M059J (cell line): ENCODE measurements around the gene INPP5E. TPM values are rescaled to one million over a fixed set of nuclear protein-coding genes. Genes with fewer than 3 reads are reported as not detected.

ENCODE experiments used
- DNase-seq: peaks from one replicate; pipeline ENCODE4 v3.0.0-alpha.2; 2012; ENCODE audit warnings: low read depth
- total RNA-seq: library from RNA; depleted of rRNA; stranded (reverse); fragments of >200 nt; shearing (Covaris generic); gene quantifications from 2 replicates; pipeline ENCODE4 v1.2.3, GENCODE V29; 2014

The INPP5E gene
- total RNA-seq, 1 experiment from 2014 or later: 7.6 TPM

DNA sequence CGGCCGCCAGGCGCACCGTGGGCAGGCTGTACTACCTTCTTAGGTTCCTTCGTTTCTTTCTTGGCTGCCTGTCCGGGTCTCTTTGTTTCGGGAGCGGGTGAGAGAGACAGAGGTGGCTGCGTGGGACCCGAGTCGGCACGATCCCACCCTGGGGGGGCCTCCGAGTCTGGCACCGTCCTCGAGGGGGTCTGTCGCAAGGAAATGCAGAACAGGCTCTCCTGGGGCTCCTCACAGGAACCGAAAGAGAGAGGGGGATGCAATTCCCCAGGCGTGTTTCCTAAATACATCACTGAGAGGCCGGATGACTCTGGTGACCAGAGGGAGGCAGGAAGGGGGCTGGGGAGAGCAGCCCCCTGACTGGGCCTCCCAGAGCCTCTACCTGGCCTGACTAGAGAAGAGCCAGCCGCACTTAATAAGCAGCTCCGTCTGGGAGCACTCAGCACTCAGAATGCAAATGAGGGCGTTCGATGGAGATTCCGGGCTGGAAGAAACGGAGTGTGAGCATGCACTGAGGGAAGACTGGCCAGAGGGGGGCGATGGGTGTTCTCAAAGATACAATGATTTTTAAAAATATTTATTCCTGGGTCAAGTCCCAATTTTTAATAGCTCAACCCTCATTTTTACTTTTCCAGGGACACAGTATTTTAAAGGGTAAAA lies 11.7 kb upstream of the INPP5E start:
- DNase-seq: no peak

- no peak for DNase-seq
These were observed 9.0 kb upstream of the INPP5E start for GRCh38 chr9:136448655-136449054.

DNA sequence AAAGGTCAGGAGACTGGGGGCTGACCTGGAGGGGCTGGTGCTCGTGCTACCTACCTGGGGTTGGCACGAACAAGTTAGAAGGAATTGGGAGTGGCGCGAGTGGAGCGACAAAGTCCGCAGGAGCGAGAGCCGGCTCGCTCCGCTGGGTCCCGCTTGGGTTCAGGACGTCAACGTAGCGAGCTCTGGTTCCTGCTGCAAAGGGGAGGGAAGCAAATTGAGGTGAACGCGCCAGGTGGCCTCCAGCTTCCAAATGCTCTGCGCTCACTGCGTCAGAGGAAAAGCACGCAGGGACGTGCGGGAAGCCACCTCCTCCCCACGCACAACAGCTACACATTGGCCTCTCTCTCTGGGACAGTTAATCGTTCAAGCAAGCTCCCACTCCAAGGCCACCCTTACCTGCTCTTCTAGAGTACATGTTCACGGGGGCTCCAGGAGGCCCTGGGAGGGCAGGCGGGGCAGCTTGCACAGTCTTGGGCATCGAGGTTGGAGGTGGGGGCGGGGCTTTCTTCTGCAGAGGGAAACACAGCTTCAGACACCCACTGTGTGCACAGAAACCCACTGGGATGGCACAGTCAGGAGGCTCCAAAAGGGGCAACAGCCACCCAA lies 7.6 kb upstream of the INPP5E start:
- no peak for DNase-seq

DNA sequence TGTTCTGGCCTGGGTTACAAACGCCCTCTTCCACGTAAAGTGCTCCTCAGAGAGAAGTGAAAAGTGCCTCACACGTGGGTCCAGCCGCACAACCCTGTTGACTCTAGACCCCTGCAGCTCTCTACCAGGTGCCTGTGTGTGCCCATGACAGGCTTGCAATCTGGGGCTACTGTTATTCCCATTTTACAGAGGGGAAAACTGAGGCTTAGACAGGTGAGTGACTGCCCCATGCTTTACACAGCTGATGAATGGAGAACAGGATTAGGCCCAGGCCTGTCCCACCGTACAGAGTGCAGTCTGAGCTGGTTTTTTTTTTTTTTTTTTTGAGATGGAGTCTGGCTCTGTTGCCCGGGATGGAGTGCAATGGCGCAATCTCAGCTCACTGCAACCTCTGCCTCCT lies 6.2 kb upstream of the INPP5E start:
- DNase-seq: no peak

DNA sequence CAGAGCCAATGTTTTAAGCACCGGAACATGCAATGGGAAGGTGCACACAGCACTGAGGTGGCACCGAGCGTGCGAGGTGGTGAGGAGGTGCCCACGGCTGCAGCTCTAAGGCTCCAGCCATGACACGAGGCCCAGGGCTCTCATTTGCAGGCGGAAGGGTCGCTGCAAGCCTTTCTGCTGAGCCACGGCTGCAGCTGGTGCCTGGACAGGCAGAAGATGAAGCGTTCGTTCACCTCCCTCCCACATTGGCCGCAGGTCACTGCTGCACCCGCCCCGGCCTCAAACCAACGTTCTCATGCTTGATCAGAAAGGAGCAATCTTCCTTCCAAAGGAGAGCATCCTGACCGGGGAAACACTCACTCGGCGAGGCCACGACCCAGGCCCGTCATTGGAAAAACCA lies 4.5 kb upstream of the INPP5E start:
- DNase-seq: no peak

- no peak for DNase-seq
These were observed 4.0 kb upstream of the INPP5E start for GRCh38 chr9:136443687-136444086.

GRCh38 chr9:136443087-136443486 lies 3.4 kb upstream of the INPP5E start:
- DNase-seq: no peak

DNA sequence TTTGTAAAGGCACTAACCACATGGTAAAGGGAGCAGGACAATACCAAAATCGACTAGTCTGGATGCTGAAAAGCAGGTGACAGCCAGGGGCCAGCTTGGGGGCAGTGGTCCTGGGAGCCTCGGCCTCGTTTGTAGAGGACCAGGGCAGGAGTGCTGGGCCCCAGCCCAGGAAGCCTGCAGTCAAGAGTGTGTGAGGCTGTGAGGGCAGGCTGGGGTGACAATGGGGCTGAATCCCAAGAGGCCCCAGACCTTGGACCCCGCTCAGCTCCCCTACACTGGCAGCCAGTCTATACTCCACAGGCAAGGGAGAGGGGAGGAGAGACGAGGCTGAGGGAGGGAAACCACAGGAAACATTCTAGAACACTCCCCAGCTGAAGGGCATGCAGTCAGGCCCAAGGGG lies 2.6 kb upstream of the INPP5E start:
- DNase-seq: no peak

GRCh38 chr9:136441681-136442245 lies 2.1 kb upstream of the INPP5E start:
- DNase-seq: no peak

DNA sequence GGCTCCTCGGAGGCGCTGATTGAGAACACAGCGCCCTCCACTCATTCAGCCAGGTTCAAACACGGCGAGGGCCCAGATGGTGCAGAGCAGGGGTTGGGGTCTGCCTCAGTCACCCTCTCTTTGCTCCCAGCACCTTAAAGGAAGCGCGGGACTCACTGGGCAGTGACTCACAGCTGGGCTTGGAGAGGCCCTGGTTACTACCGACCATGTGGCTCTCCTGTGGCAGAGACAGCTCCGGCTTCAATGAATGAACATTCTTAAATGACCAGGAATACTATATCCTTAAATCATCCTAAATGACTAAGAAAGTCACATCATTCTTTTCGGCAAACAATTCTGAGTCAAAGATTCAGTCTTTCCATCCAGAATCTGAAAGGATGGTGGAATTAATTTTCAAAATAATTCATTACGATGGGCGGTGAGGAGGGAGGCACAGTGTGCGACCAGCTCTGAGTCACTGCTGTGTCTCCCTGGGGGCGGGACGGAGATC lies 1.6 kb upstream of the INPP5E start:
- DNase-seq: peak; percentile 66

GRCh38 chr9:136438548-136439480 lies 831 bp downstream of the INPP5E start:
- peak; percentile 46 for DNase-seq

DNA sequence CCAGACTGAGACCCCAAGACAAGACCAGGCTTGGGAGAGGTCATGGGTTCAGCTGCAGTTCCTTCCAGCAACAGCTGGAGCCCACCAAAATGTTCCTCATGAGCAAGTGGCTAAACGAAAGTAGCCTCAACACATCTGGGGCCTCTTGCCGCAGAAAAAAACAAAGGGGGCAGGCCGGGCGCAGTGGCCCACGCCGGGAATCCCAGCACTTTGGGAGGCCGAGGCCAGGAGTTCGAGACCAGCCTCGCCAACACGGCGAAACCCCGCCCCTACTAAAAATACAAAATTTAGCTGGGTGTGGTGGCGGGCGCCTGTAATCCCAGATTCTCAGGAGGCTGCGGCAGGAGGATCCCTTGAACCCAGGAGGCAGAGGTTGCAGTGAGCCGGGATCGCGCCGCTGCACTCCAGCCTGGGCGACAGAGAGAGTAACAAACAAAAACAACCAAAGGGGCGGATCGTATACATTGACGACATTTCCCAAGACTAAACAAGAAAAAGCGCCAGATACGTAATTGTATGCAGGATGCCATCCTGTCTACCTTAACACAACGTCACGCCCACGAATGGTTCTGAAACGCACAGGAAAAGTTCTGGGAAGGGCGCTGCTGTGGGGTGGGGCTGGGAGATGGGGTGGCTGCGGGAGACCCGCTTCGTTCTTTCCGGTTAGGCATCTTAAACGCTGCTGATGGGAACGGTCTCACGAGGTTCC lies 1.7 kb downstream of the INPP5E start:
- DNase-seq: no peak

GRCh38 chr9:136437430-136437829 lies 2.2 kb downstream of the INPP5E start:
- DNase-seq: peak; percentile 31

- no peak for DNase-seq
These were observed 3.5 kb downstream of the INPP5E start for GRCh38 chr9:136436055-136436634.

GRCh38 chr9:136434580-136435169 lies 5.0 kb downstream of the INPP5E start:
- no peak for DNase-seq

GRCh38 chr9:136433849-136434579 lies 5.6 kb downstream of the INPP5E start:
- DNase-seq: no peak

DNA sequence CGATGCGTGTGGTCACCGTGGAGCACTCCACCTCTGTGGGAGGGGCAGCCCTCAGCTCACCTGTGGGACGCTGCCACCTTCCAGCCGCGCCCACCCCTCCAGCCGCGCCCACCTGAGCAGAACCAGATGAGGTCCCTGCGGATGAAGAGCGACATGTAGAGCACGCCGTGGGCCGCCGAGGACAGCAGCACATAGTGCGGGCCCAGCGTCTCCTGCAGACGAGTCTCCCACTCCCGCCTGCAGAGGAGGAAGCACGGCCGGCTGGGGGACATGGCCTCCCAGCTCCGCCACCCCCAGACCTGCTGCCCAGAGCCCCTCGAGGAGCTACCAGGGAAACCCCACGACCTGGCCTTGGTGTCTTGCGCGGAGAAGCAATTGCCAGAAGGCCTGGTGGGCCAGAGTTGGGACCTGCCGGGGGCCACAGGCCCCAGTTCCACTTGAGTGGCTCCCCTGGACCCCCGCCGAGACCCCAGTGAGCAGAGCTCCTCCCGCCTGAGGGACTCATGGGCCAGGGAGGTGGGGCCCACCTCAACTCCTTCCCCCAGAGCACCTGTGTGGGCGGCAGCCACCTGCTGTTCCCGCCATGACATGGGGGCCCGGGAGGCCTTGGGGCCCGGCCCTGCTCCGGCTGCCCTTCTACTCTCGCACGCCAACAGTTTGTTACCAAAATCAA lies 6.5 kb downstream of the INPP5E start:
- DNase-seq: no peak

- no peak for DNase-seq
These were observed 7.1 kb downstream of the INPP5E start for GRCh38 chr9:136432591-136432990.

DNA sequence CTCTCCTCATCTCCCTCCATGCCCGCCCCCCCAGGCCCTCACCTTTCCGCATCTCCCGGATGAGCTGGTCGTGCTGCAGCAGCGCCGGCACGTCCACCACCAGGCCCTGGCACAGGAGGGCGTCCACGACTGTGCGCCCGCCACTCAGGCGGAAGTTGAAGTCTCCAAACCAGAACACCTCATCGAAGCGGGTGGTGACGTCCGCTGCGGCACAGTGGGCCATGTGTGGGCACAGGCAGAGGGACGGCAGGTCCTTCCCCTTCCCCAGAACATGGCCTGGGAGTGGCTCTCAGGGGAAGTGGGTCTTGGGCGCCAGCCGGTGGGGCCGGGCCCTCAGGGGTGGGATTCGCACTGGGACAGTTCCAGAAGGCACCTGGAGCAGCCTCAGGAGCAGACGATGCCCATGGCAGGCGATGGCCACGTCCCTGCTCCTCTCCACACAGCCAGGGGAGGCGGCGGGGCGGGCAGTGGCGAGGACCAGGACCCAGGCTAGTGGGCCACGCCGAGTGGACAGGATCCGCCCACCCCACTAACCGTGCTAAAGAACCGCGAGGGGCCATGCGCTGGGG lies 7.8 kb downstream of the INPP5E start:
- no peak for DNase-seq
